ENCODE measurements around the gene CDH4. TPM values are rescaled to one million over a fixed set of nuclear protein-coding genes. Genes with fewer than 3 reads are reported as not detected.

Gene CDH4
- total and polyA plus RNA-seq, 2 donors (not counting 3 experiments of a cell fraction or from before 2014, with no cell fraction given): 0.17 to 0.51 TPM

DNA sequence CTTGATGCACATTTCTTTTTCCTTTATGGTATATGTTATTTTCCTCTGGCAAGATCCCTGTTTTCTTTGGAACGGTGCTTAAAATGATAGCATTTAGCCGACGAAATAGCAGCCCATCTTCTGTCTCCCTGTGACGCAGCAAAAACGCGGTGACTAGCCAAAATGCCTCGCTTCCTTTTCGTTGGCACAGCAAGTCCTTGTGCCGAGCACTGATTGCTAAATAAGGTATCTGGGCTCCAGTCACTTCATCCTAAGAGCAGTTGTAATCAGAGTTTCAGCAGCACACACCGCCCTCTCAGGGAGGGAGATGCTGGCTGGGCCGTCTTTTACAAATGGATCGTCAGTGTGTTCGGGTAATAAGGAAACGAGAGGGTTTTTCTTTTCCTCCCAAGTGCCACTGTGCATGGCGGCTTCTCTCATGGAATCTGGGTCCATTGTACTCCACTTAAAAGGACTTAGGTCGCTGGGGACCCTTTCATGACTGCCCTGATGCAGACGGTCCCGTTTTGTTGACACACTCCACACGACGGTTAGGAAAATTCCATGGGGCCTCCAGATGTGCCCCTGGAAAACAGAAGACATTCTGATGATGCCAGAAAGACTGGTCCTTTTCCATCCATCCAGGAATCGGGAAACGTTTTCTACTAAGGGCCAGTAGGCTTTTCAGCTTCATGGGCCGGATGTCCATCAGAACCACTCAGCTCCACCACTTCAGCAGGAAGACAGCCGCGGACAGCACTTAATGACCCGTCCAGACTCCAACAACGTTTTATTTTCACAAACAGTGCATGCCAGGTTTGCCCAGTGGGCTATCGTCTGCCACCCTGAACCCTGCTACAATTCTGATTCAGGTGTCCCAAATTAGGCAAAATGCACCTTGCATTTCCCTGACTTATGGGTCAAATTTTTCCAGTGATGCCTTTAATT lies 185.5 kb downstream of the CDH4 start:
- H3K9me1 ChIP-seq (replicated peaks; ENCODE audit: control insufficient read depth, extremely low read depth, insufficient read depth, low read length): no peaks in the 10 kb centered on the region
- no peak overlapping the region for H2AFZ ChIP-seq (ENCODE audit: low read depth, low read length)
- no peaks in the 10 kb centered on the region for H3K4me1 ChIP-seq (ENCODE audit: control insufficient read depth, extremely low read depth, insufficient read depth, low read length)
- no peak overlapping the region for H3K9ac ChIP-seq (replicated peaks; ENCODE audit: extremely low read depth, insufficient read depth, low read length)
- H3K9me3 ChIP-seq (replicated peaks; ENCODE audit: control insufficient read depth, insufficient read depth, low read length): peaks cover 6% of the 10 kb centered on the region
- POLR2A ChIA-PET: no interaction called here
- no peaks in the 10 kb centered on the region for H3K27me3 ChIP-seq (ENCODE audit: control insufficient read depth in 2 of 2, insufficient read depth in 2 of 2, low read length in 2 of 2)
- BruUV-seq (replicated peaks): no TSS peak
- CTCF ChIA-PET: no interaction called here
- dilution Hi-C loops (cut with MboI; ENCODE audit: extremely low pct_ligation_motif_present, low sequenced_read_pairs) (no loop called here), intact Hi-C loops (cut with micrococcal nuclease) (loop anchor here (2.0 kb wide), 1 partner anchor 31 kb away; no protein-coding TSS in a partner anchor)
- H4K20me1 ChIP-seq (replicated peaks; ENCODE audit: control insufficient read depth, extremely low read depth, insufficient read depth, low read length): no peaks in the 10 kb centered on the region
- no peak for DNase-seq (ENCODE audit: low read depth, low spot score)
- TF ChIP-seq, protein P1, sequence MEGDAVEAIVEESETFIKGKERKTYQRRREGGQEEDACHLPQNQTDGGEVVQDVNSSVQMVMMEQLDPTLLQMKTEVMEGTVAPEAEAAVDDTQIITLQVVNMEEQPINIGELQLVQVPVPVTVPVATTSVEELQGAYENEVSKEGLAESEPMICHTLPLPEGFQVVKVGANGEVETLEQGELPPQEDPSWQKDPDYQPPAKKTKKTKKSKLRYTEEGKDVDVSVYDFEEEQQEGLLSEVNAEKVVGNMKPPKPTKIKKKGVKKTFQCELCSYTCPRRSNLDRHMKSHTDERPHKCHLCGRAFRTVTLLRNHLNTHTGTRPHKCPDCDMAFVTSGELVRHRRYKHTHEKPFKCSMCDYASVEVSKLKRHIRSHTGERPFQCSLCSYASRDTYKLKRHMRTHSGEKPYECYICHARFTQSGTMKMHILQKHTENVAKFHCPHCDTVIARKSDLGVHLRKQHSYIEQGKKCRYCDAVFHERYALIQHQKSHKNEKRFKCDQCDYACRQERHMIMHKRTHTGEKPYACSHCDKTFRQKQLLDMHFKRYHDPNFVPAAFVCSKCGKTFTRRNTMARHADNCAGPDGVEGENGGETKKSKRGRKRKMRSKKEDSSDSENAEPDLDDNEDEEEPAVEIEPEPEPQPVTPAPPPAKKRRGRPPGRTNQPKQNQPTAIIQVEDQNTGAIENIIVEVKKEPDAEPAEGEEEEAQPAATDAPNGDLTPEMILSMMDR (IDR thresholded peaks at IDR 0.05; ENCODE audit: extremely low read depth in 1 of 2, insufficient read depth in 1 of 2, low read depth in 1 of 2, low read length in 2 of 2): no peak
- no peak for TF ChIP-seq GATA2 (IDR thresholded peaks at IDR 0.05; ENCODE audit: insufficient read depth, insufficient read length, low read depth, low read length)
- TF ChIP-seq MYC (IDR thresholded peaks at IDR 0.05; ENCODE audit: low read depth, low read length): no peak
- TF ChIP-seq JUN (IDR thresholded peaks at IDR 0.05; ENCODE audit: borderline replicate concordance, insufficient read depth, insufficient read length, low read depth): no peak
- no peak for TF ChIP-seq EZH2 (IDR thresholded peaks at IDR 0.05; ENCODE audit: borderline replicate concordance, low read depth, low read length, severe bottlenecking)
- no peak for TF ChIP-seq POLR2A (IDR thresholded peaks at IDR 0.05; ENCODE audit: low read depth, low read length)
- no peak for TF ChIP-seq POLR2AphosphoS5 (IDR thresholded peaks at IDR 0.05; ENCODE audit: insufficient read depth, low read depth, low read length)
- TF ChIP-seq, protein P2, sequence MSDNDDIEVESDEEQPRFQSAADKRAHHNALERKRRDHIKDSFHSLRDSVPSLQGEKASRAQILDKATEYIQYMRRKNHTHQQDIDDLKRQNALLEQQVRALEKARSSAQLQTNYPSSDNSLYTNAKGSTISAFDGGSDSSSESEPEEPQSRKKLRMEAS (IDR thresholded peaks at IDR 0.05; ENCODE audit: insufficient read depth, insufficient read length): no peak
- no peak for TF ChIP-seq FOS (IDR thresholded peaks at IDR 0.05; ENCODE audit: borderline replicate concordance, insufficient read depth, low read length)
- no peak for FAIRE-seq
- H3K4me3 ChIP-seq (replicated peaks in 1 of 3; ENCODE audit: insufficient read depth in 1 of 3, low read depth in 1 of 3, low read length in 3 of 3): no peak overlapping the region
- no peaks in the 10 kb centered on the region for H3K79me2 ChIP-seq (ENCODE audit: control insufficient read depth, insufficient read depth, low read length)
- no peaks in the 10 kb centered on the region for H3K36me3 ChIP-seq (ENCODE audit: control insufficient read depth in 2 of 2, extremely low read depth in 1 of 2, insufficient read depth in 2 of 2, low read length in 2 of 2)
- H3K27ac ChIP-seq (ENCODE audit: insufficient read depth, low read depth, low read length): no peak overlapping the region
- H3K4me2 ChIP-seq (ENCODE audit: insufficient read depth, low read length): no peak overlapping the region

Measured in endothelial cell of umbilical vein (primary cell).